Ascending aorta (tissue), 2 donors: ENCODE measurements around the gene BBS7. TPM values are rescaled to one million over a fixed set of nuclear protein-coding genes. Genes with fewer than 3 reads are reported as not detected.

Experiments used
- DNase-seq, 2 donors: peaks; one replicate each; pipeline ENCODE4 v3.0.0-alpha.2; 2019; ENCODE audit warnings: low spot score in 2 of 2
- H3K27ac ChIP-seq, 2 donors: fragments of 200-600 bp; sonication (generic); one replicate each; pipeline ENCODE4 v1.5.1; 2016 to 2017; ENCODE audit warnings: mild to moderate bottlenecking in 1 of 2
- H3K27me3 ChIP-seq: fragments of 200-600 bp; sonication (generic); one replicate; pipeline ENCODE4 v1.5.1; 2017
- H3K36me3 ChIP-seq, 2 donors: fragments of 200-600 bp; sonication (generic); one replicate each; pipeline ENCODE4 v1.5.1; 2016
- H3K4me1 ChIP-seq, 2 donors: fragments of 200-600 bp; sonication (generic); one replicate each; pipeline ENCODE4 v1.5.1; 2016 to 2017; ENCODE audit warnings: mild to moderate bottlenecking in 1 of 2
- H3K4me3 ChIP-seq, 2 donors: fragments of 200-600 bp; sonication (generic); one replicate each; pipeline ENCODE4 v1.5.1; 2016 to 2017; ENCODE audit warnings: mild to moderate bottlenecking in 1 of 2
- H3K9me3 ChIP-seq, 2 donors: fragments of 200-600 bp; sonication (generic); one replicate each; pipeline ENCODE4 v1.5.1; 2016
- intact Hi-C: fragments of 100-400 bp; cut with DNase I; formaldehyde crosslinking; loops from one replicate; pipeline ENCODE4 v1.15.1; 2023
- total RNA-seq: library from RNA; depleted of rRNA; stranded (reverse); fragments of >200 nt; gene quantifications from one replicate; pipeline ENCODE4 v1.1.0, GENCODE V29; 2016
- TF ChIP-seq, protein P1 (sequence below), 3 experiments: fragments of 200-600 bp in 2 of 3; fragments of 450-650 bp in 1 of 3; sonication (generic) in 2 of 3; IDR thresholded peaks; one replicate each; pipeline ENCODE4 v1.5.1; 2016 to 2019; ENCODE audit warnings: antibody characterized with exemption in 3 of 3, mild to moderate bottlenecking in 1 of 3, moderate library complexity in 1 of 3

The BBS7 gene
- total RNA-seq, 1 donor from 2014 or later: 5.6 TPM

DNA sequence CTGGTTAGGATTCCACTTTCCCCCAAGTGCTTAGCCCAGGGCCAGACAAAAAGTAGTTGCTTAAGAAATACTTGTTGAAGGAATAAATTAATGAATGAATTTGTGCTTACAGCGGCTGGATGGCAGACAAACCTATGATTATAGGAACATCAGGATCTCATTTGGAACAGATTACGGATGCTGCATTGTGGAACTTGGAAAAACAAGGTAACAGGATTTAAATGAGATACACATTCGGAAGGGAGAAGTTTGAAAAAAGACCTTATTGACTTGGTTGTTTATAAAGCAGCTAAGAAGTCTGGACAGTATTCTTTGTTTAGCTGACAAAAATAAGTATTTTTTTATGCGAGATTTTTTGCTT is 68.6 kb downstream of the BBS7 start:
- H3K36me3 ChIP-seq: peaks cover 10 to 37% of the 10 kb centered on the region in 2 donors
- intact Hi-C loops: loop anchor here (1.0 to 2.0 kb wide), 3 partner anchors 18 to 69 kb away; partner anchors contain the start of genes BBS7 and CCNA2
- H3K27me3 ChIP-seq: no peaks in the 10 kb centered on the region
- no peak for DNase-seq
- H3K4me1 ChIP-seq: peaks cover 0 to 8% of the 10 kb centered on the region in 2 donors
- H3K9me3 ChIP-seq: no peaks in the 10 kb centered on the region
- peak overlapping the region; percentile 78 to 90 for H3K4me3 ChIP-seq
- peak overlapping the region; percentile 70 to 85 for H3K27ac ChIP-seq
- TF ChIP-seq, protein P1, sequence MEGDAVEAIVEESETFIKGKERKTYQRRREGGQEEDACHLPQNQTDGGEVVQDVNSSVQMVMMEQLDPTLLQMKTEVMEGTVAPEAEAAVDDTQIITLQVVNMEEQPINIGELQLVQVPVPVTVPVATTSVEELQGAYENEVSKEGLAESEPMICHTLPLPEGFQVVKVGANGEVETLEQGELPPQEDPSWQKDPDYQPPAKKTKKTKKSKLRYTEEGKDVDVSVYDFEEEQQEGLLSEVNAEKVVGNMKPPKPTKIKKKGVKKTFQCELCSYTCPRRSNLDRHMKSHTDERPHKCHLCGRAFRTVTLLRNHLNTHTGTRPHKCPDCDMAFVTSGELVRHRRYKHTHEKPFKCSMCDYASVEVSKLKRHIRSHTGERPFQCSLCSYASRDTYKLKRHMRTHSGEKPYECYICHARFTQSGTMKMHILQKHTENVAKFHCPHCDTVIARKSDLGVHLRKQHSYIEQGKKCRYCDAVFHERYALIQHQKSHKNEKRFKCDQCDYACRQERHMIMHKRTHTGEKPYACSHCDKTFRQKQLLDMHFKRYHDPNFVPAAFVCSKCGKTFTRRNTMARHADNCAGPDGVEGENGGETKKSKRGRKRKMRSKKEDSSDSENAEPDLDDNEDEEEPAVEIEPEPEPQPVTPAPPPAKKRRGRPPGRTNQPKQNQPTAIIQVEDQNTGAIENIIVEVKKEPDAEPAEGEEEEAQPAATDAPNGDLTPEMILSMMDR (IDR thresholded peaks at IDR 0.05): no peak

DNA sequence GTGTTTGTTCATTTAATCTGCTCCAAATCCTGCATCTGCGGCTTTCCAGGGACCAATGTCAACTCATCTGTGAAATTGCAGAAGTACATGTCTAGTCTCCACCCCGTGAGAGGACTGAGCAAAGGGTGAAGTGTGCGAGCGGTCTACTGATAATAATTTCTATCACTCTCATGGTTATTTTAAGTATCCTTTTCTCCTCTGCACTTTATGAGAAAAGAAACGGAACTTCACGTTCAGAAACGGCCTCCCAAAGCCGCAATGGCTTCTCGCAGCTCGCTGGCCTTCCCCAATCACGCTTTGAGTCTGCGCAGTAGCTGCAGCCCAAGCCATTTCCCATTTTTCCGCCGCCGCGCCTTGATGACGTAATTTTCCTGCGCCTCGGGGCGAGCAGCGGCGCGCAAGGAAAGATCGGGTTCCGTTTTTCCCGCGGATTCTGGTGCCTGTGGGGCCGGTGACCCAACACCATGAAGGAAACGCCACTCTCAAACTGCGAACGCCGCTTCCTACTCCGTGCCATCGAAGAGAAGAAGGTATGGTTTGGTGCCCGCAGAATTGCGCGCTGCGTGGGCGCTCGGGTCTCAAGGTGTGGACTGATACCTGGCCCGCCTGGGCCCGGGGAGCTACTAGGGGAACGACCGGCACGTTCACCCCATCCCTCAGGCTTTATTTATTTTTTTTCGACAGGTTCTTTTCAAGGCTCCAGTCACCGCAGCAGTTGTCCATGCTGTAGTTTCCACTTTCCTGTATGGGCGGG is 69.1 kb downstream of the BBS7 start, which contains the start of gene EXOSC9:
Gene EXOSC9 (plus strand): TSS at position 363 of the 754 bp plus-strand sequence. CDS start 102 bp downstream, at position 465.
- intact Hi-C loops: loop anchor here (1.0 to 2.0 kb wide), 3 partner anchors 18 to 70 kb away; partner anchors contain the start of genes BBS7 and CCNA2
- peak; percentile 59 to 96 for DNase-seq
- H3K27me3 ChIP-seq: no peaks in the 10 kb centered on the region
- peak within 1 kb of the TSS; percentile 78 to 90 for H3K4me3 ChIP-seq
- no peaks in the 10 kb centered on the region for H3K9me3 ChIP-seq
- TF ChIP-seq, protein P1 (IDR thresholded peaks at IDR 0.05): no peak
- peaks cover 10 to 32% of the 10 kb centered on the region in 2 donors for H3K36me3 ChIP-seq
- H3K4me1 ChIP-seq: peaks cover 0 to 8% of the 10 kb centered on the region in 2 donors
- peak within 1 kb of the TSS; percentile 70 to 85 for H3K27ac ChIP-seq

DNA sequence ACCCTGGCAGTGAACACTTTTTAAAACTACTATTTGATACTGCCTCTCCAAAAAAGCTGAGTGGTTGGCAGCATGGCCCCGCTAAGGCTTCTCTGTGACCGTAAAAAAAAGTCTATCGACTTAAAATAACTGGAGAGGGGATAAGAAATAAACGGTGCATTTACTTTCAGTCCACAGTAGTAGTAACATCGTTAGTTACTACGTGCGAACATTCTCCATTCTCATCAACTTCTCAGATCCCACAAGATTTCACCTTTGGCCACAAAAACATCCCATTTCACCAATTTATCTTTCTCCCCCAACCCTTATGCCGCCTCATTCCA is 69.7 kb downstream of the BBS7 start:
- Histone ChIP-seq H3K36me3 (peaks cover 9 to 26% of the 10 kb centered on the region in 2 donors), H3K4me3 (peak overlapping the region; percentile 78 to 90), H3K27ac (peak overlapping the region; percentile 70 to 85), H3K9me3 (no peaks in the 10 kb centered on the region), H3K4me1 (peaks cover 0 to 8% of the 10 kb centered on the region in 2 donors), H3K27me3 (no peaks in the 10 kb centered on the region)
- TF ChIP-seq, protein P1 (IDR thresholded peaks at IDR 0.05): no peak
- intact Hi-C loops: loop anchor here (2.0 kb wide), 1 partner anchor 70 kb away; the partner anchor contains the start of gene BBS7
- DNase-seq: no peak

DNA sequence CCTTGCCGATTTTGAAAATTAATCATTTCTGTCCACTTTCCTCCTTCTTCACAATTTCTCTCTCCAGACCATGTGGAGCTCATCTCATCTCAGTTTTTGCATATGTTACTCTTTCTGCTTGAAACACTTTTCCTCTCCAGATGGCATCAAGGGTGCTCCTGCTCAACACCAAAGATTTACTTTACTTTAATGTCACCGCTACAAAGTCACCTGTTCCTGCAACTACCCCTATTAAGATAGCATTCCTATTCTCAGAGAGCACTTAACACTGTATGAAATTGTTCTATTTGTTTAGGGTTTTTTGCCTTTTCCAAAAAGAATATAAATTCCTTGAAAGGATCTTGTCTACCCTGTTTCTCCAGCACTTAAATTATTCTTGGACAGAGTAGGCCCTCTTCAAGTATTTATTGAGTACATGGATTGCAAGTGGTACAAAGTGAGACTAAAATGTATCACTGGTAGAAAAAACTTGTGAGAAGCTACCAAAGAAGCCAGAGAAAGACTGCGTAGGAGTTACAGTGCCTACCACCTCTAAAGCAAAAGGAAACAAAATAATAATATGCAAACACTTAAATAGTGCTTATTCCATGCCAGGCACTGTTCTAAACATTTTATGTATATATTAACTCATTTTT is 70.3 kb downstream of the BBS7 start:
- Histone ChIP-seq H3K27ac (peak overlapping the region; percentile 70 to 85), H3K4me1 (peaks cover 0 to 8% of the 10 kb centered on the region in 2 donors)

DNA sequence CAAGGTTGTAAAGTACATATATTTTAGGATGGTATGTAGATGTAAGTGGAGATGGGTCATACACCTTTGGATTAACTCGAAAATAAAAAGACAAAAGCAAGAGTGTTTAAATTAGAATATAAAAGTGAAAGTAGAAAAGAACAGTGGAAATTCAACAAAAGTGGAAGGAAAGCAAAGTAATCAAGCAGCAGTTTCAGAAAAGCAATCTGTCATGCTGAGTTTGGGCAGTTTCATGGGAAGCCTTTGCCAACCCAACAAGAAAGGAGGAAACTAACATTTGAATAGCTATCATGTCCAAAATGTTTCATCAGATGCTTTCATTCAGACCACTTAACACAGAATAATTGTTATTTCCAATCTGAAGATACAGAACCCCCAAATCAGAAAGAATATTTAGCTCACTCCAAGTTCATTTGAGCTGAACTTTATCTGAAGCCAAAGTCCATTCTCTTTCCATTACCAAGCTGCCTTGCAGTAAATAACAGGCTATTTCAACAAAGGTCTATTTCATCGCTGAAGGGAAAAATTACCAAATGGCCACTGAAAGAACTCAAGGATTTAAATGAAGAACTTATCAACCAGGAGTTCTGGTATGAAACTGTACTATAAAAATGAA is 71.0 kb downstream of the BBS7 start:
- Histone ChIP-seq H3K36me3 (peaks cover 0 to 15% of the 10 kb centered on the region in 2 donors), H3K4me1 (peaks cover 0 to 8% of the 10 kb centered on the region in 2 donors), H3K27me3 (no peaks in the 10 kb centered on the region), H3K4me3 (no peak overlapping the region), H3K9me3 (no peaks in the 10 kb centered on the region), H3K27ac (no peak overlapping the region)
- DNase-seq: no peak
- TF ChIP-seq, protein P1 (IDR thresholded peaks at IDR 0.05): no peak
- intact Hi-C loops: no loop called here

More for the DNA sequence above, 70.3 kb downstream of the BBS7 start:
- H3K36me3 ChIP-seq: peaks cover 3 to 21% of the 10 kb centered on the region in 2 donors
- intact Hi-C loops: loop anchor here (2.0 kb wide), 1 partner anchor 71 kb away; the partner anchor contains the start of gene BBS7
- H3K4me3 ChIP-seq: peak overlapping the region; percentile 78 to 90
- DNase-seq: no peak
- H3K27me3 ChIP-seq: no peaks in the 10 kb centered on the region
- H3K9me3 ChIP-seq: no peaks in the 10 kb centered on the region
- TF ChIP-seq, protein P1 (IDR thresholded peaks at IDR 0.05): no peak
